Caco-2 (cell line): ENCODE results near the gene RDH11. TPM values are rescaled to one million over a fixed set of nuclear protein-coding genes. Genes with fewer than 3 reads are reported as not detected.

Experiments used
- BruUV-seq: library from RNA; stranded (reverse); fragments of 400-500 nt; replicated peaks from 2 replicates; lab custom pipeline; 2021; lab: Mats Ljungman, UMichigan
- CTCF ChIA-PET: fragments of 300-600 bp; sonication (Branson Sonifier 250); formaldehyde crosslinking; loops from one replicate; lab custom pipeline; 2022; ENCODE audit warnings: antibody characterized with exemption; lab: Charles Lee
- POLR2A ChIA-PET: fragments of 300-600 bp; sonication (Branson Sonifier 250); formaldehyde crosslinking; loops from one replicate; lab custom pipeline; 2022; ENCODE audit warnings: antibody characterized with exemption; lab: Charles Lee
- DNase-seq, 2 experiments: peaks; one replicate each; pipeline versions ENCODE4 v3.0.0 to v3.0.0-alpha.2; 2020 to 2022
- H3K27me3 ChIP-seq: replicated peaks from 2 replicates; pipeline ENCODE4 v1.6.0; 2011; ENCODE audit warnings: low read length; ENCODE audit not compliant: control insufficient read depth, insufficient read depth
- H3K36me3 ChIP-seq: 2 replicates; pipeline ENCODE4 v1.5.1; 2011; ENCODE audit warnings: low read length; ENCODE audit not compliant: control insufficient read depth, insufficient read depth
- H3K4me1 ChIP-seq: fragments of 250-450 bp; sonication (Bioruptor Pico); 2 replicates; pipeline ENCODE4 v1.5.1; 2020; ENCODE audit warnings: mild to moderate bottlenecking
- H3K4me3 ChIP-seq: 2 replicates; pipeline ENCODE4 v1.5.1; 2011; ENCODE audit warnings: low read depth, mild to moderate bottlenecking, control low read depth, low read length
- H3K9me3 ChIP-seq: fragments of 250-450 bp; sonication (Bioruptor Pico); 2 replicates; pipeline ENCODE4 v1.5.1; 2020; ENCODE audit warnings: mild to moderate bottlenecking, moderate library complexity
- H3K27ac Mint-ChIP-seq: one replicate; pipeline ENCODE4 v1.8.0; 2022; ENCODE audit warnings: mixed read lengths; ENCODE audit not compliant: unreplicated experiment
- H3K27me3 Mint-ChIP-seq: one replicate; pipeline ENCODE4 v1.8.0; 2022; ENCODE audit warnings: mixed read lengths; ENCODE audit not compliant: insufficient read depth, unreplicated experiment
- H3K36me3 Mint-ChIP-seq: one replicate; pipeline ENCODE4 v1.8.0; 2022; ENCODE audit warnings: mild to moderate bottlenecking, mixed read lengths; ENCODE audit not compliant: insufficient read depth, unreplicated experiment
- H3K4me1 Mint-ChIP-seq: one replicate; pipeline ENCODE4 v1.8.0; 2022; ENCODE audit warnings: low read depth, mixed read lengths; ENCODE audit not compliant: unreplicated experiment
- H3K4me3 Mint-ChIP-seq: one replicate; pipeline ENCODE4 v1.8.0; 2022; ENCODE audit warnings: mild to moderate bottlenecking, moderate library complexity, mixed read lengths; ENCODE audit not compliant: unreplicated experiment
- H3K9me3 Mint-ChIP-seq: one replicate; pipeline ENCODE4 v1.8.0; 2022; ENCODE audit warnings: mixed read lengths; ENCODE audit not compliant: unreplicated experiment
- intact Hi-C: fragments of 100-400 bp; cut with micrococcal nuclease; formaldehyde crosslinking; loops from one replicate; pipeline ENCODE4 v1.10.0; 2022; ENCODE audit not compliant: unreplicated experiment
- total RNA-seq: library from RNA; stranded (reverse); gene quantifications from 2 replicates; pipeline ENCODE4 v1.2.3, GENCODE V29; 2022
- TF ChIP-seq, protein P1 (sequence below), 2 experiments: fragments of 200-600 bp in 1 of 2; IDR thresholded peaks; 1 replicate in 1 of 2; 2 replicates in 1 of 2; pipeline versions ENCODE4 v1.5.1 to v1.8.0; 2011 to 2022; ENCODE audit warnings: antibody characterized with exemption in 1 of 2, control low read depth in 1 of 2, inconsistent platforms in 1 of 2, low read depth in 1 of 2, low read length in 1 of 2, mild to moderate bottlenecking in 1 of 2, moderate library complexity in 1 of 2; ENCODE audit not compliant: insufficient read depth in 1 of 2, severe bottlenecking in 1 of 2, unreplicated experiment in 1 of 2

The RDH11 gene
- total RNA-seq, 1 experiment from 2014 or later: 83.1 TPM

DNA sequence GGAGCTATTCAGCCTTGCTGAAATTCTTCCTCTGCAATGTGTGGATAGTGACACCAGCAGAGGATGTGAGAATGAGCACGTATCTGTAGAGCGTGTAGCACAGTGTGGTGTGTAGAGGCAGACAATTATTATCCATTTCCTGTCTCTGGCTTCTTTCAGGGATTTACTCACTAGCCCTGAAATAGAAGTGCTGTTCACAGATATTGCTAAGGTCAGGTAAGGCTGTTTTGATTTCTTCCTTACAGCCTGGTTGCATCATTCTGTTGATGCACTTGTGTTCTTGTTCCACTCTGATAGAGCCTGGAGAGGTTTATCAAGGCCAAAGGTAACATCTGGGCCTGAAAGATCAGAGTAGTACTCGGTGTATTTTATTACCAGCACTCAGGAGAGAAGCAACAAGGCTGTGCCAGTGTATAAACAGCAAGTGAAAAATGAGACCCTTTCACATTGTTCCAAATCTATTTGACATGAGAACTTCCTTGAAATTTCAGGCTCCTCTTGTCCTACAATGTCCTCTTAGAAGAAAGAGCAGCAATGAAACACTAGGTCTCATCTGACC, 59.1 kb downstream of the RDH11 start:
- Mint-ChIP-seq H3K9me3 (no peaks in the 10 kb centered on the region), H3K27ac (no peak overlapping the region), H3K36me3 (peaks cover 6% of the 10 kb centered on the region), H3K4me1 (no peaks in the 10 kb centered on the region), H3K27me3 (no peaks in the 10 kb centered on the region), H3K4me3 (no peak overlapping the region)
- Histone ChIP-seq H3K36me3 (no peaks in the 10 kb centered on the region), H3K9me3 (no peaks in the 10 kb centered on the region), H3K4me3 (no peak overlapping the region), H3K4me1 (no peaks in the 10 kb centered on the region), H3K27me3 (no peaks in the 10 kb centered on the region)
- no peak for DNase-seq
- CTCF ChIA-PET: interaction anchor here (1.0 kb wide), 1 partner anchor 68 kb away, joined by 3 read pairs; no protein-coding TSS in a partner anchor
- TF ChIP-seq, protein P1, sequence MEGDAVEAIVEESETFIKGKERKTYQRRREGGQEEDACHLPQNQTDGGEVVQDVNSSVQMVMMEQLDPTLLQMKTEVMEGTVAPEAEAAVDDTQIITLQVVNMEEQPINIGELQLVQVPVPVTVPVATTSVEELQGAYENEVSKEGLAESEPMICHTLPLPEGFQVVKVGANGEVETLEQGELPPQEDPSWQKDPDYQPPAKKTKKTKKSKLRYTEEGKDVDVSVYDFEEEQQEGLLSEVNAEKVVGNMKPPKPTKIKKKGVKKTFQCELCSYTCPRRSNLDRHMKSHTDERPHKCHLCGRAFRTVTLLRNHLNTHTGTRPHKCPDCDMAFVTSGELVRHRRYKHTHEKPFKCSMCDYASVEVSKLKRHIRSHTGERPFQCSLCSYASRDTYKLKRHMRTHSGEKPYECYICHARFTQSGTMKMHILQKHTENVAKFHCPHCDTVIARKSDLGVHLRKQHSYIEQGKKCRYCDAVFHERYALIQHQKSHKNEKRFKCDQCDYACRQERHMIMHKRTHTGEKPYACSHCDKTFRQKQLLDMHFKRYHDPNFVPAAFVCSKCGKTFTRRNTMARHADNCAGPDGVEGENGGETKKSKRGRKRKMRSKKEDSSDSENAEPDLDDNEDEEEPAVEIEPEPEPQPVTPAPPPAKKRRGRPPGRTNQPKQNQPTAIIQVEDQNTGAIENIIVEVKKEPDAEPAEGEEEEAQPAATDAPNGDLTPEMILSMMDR (IDR thresholded peaks at IDR 0.05; ENCODE audit: insufficient read depth in 1 of 2, low read depth in 1 of 2, low read length in 1 of 2, severe bottlenecking in 1 of 2, unreplicated experiment in 1 of 2): no peak
- intact Hi-C loops: no loop called here
- BruUV-seq: no TSS peak
- POLR2A ChIA-PET: no interaction called here

DNA sequence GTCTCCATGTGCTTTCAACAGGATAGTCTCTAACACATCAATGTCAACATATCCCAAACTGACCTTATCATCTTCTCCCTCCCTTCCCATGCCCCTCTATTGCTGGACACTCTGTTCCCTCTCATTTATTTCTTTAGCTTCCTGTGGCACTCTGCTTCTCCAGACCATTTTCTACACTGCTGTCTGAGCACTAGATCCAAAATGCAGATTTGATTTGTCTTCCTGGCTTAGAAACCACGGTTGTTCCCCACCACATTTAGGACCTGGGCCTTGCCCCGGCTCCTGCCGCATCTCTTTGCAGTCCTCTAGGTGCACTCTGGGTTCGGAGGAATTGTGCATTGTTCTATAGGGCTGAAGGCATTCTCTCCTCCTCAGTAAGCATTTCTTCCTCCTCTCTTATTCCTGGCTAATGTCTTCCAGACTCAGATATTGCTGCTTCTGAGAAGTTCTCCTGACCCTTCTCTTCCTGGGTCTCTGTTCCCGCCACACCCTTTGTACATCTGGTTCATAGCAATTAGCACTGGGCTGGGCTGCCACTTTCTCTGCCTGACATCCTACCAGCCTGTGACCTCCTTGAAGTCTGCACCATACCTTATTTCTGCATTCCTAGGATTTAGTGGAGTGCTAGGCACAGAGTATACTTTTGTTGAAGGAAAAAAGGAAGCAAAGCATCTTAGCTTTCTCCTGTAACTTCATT, 62.0 kb downstream of the RDH11 start:
- POLR2A ChIA-PET: no interaction called here
- TF ChIP-seq, protein P1 (IDR thresholded peaks at IDR 0.05; ENCODE audit: insufficient read depth in 1 of 2, low read depth in 1 of 2, low read length in 1 of 2, severe bottlenecking in 1 of 2, unreplicated experiment in 1 of 2): no peak
- BruUV-seq: no TSS peak

DNA sequence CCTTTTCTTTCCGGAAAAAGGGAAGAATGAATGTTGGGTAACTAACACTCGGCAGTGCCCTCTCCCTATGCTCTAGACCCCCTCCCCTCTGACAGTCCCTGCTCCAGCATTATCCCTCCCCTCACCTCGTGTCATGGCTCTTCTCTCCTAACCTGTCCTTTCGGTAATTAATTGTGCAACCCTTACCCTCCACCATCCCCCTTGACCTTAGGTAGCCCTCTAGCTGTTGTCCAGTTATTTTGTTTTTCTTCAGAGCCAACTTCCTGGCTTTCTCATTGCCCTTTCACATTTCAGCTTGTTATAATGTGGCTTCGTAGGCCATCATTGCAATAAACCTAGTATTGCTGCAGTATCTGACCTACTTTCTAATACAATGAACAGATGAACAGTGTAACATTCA, 64.6 kb downstream of the RDH11 start:
- Mint-ChIP-seq H3K4me3 (no peak overlapping the region), H3K4me1 (no peaks in the 10 kb centered on the region), H3K27ac (no peak overlapping the region), H3K27me3 (no peaks in the 10 kb centered on the region), H3K9me3 (no peaks in the 10 kb centered on the region), H3K36me3 (no peaks in the 10 kb centered on the region)
- no peaks in the 10 kb centered on the region for H3K27me3 ChIP-seq
- no peak for DNase-seq
- ChIA-PET POLR2A (interaction anchor here (0.5 kb wide), 1 partner anchor 26 kb away, joined by 5 read pairs; no protein-coding TSS in a partner anchor), CTCF (no interaction called here)
- no peaks in the 10 kb centered on the region for H3K9me3 ChIP-seq
- intact Hi-C loops: no loop called here
- no peaks in the 10 kb centered on the region for H3K4me1 ChIP-seq
- no peak overlapping the region for H3K4me3 ChIP-seq
- no peaks in the 10 kb centered on the region for H3K36me3 ChIP-seq
- no TSS peak for BruUV-seq
- TF ChIP-seq, protein P1 (IDR thresholded peaks at IDR 0.05; ENCODE audit: insufficient read depth in 1 of 2, low read depth in 1 of 2, low read length in 1 of 2, severe bottlenecking in 1 of 2, unreplicated experiment in 1 of 2): no peak

More for the DNA sequence above, 62.0 kb downstream of the RDH11 start:
- CTCF ChIA-PET: no interaction called here
- no peaks in the 10 kb centered on the region for H3K4me1 Mint-ChIP-seq
- no peaks in the 10 kb centered on the region for H3K36me3 Mint-ChIP-seq
- H3K4me3 ChIP-seq: no peak overlapping the region
- no peaks in the 10 kb centered on the region for H3K9me3 Mint-ChIP-seq
- no peaks in the 10 kb centered on the region for H3K27me3 Mint-ChIP-seq
- intact Hi-C loops: no loop called here
- H3K27me3 ChIP-seq: no peaks in the 10 kb centered on the region
- H3K4me1 ChIP-seq: no peaks in the 10 kb centered on the region
- H3K36me3 ChIP-seq: no peaks in the 10 kb centered on the region
- DNase-seq: no peak
- no peak overlapping the region for H3K4me3 Mint-ChIP-seq
- no peaks in the 10 kb centered on the region for H3K9me3 ChIP-seq
- no peak overlapping the region for H3K27ac Mint-ChIP-seq
